GM18870 (cell line): ENCODE measurements around the gene C5orf63.
"Not testable (repeated sequence)": the region's sequence is repeated elsewhere in the genome, so short reads cannot be mapped to it uniquely, and the experiment has no call there.

Source experiments
- ATAC-seq: cut with Tn5 transposase; IDR thresholded peaks from one replicate; pipeline ENCODE4 v1.9.1; 2021; ENCODE audit warnings: moderate library complexity; ENCODE audit not compliant: unreplicated experiment

The C5orf63 gene

DNA sequence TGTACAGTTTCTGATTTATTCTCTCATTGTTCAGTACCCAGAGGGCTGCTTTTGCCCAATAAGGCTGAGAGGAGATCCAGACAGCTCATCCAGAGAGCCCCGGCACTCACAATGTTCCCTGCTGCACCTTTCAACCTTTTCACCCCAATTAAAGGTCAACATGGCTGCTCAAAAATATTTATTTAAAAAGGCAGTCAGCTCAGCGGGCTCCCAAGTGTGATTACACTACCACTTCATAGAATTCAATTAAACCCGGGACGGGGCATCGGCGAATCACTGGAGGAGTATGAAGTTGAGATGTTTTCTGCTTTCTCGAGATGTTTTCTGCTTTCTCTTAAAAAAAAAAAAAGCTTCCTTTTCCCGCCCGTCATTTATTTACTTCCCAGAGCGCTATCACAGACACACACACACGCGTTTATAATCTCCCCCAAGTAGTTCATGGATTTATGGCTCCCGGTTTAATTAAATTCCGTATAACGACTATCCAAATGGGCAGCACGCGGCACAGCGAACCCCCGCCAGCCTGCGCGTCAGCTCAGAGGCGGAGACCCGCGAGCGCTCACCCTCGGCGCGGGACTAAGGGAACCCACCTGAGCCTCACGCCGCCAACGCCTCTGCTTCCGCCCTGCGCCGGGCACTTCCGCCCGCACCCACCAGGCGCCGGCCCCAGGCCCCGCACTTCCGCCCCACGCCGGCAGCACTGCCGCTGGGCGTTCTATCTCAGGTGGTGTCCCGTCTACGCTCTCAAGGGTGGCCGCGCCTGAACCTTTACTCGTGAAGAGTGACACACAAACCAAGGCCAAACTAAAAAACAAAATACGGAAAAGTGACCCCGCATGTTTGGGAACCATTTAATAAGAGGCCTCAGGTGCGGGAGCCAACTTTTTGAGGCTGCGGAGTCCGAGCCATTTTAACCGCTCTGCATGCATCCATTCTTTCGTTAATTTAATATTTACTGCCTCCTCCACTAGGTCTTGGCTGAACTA lies at the start of gene C5orf63:
Gene C5orf63 (minus strand): TSS at position 642 of the 986 bp plus-strand sequence. CDS start 14,507 bp downstream, outside the sequence.
- ATAC-seq, result peak; percentile 86

- ATAC-seq, result no peak
These were observed 39.1 kb upstream of the C5orf63 start for GRCh38 chr5:127112347-127112864.

DNA sequence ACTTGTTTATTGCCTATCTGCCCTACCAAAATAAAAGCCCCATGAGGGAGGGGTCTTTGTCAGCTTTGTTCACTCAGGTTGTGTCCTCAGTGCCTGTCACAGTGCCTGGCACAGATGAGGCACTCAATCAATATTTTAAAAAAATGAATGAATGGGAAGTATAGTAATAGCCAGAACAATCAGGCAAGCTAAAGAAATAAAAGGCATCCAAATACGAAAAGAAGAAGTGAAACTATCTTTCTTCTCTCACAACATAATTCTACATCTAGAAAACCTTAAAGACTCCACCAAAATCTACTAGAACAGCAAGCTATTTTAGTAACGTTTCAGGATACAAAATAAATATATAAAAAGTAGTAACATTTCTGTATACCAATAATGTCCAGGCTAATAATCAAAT lies 37.8 kb upstream of the C5orf63 start:
- ATAC-seq, result peak; percentile 87

- not testable (repeated sequence) for ATAC-seq
These were observed 35.4 kb upstream of the C5orf63 start for GRCh38 chr5:127108624-127109260.

DNA sequence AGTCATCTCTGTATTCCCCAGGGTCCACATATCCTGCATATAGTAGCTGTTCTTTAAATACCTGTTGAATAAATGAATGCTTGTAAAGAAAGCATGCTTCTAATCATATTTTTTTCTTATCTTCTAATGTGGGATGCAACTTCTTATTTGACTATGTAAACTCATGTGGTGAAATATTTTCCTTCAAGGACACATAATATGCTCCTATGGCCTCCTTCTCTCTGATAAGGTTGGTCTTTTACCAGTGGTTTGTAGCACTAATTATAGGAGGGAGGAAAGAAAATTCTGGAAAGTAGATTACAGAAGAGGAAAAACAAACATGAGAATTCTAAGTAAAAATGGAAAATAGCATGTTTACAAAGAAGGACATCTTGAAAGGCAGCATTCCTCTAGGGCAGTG lies 28.6 kb upstream of the C5orf63 start:
- no peak for ATAC-seq

GRCh38 chr5:127101533-127101932 lies 28.2 kb upstream of the C5orf63 start:
- no peak for ATAC-seq

- no peak for ATAC-seq
These were observed 24.9 kb upstream of the C5orf63 start for GRCh38 chr5:127098241-127098640.

GRCh38 chr5:127097278-127097677 lies 24.0 kb upstream of the C5orf63 start:
- no peak for ATAC-seq

DNA sequence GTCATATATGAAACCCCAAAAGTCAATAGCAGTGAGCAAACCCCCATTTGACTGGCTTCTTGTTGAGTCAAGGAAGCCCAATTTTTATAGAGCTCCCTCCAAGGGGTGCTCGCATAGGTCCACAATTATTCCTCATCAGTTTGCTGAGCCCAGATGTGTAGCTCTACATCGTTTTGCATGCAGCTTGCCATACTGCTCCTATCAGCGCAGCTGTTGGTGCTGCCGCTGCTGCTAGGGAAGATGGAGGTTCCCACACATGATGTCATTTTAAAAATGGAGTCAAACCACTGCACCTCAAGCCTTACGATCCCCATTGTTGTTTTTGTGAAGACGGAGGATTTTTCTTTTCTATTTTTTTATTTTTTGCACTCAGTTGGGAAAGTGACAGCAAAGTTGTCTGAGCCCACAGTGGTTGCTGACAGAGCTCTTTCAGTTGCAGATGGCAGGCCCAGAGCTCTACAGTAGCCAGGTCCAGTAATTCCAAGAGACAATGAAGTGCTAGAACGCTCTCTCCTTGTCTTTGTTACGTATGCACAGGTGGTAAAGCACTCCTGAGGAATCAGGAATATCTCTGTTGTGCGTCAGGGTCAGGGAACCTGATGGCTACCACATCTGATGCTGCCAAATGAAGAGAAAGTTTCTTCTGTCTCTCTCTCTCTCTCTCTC lies 23.2 kb upstream of the C5orf63 start:
- ATAC-seq, result no peak

- no peak for ATAC-seq
These were observed 21.0 kb upstream of the C5orf63 start for GRCh38 chr5:127094161-127094814.

DNA sequence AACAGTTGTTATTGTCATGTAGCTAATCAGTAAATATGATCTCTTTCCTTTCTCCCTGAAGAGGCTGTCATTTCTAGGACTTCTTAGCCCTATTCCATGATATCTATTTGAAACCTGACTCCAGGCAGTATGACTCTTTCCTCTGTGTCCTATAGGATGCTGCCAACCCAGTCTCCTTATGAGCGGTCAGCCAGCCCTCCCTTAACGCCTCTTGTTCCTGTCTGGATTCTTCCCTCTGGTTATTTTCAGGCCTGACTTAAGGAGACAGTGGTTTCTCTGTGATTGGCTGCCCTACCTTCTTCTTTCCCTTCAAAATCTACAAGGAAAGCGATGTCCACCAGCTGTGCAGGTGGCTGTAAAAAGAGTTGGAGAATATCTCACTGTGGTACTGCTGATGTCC lies 19.4 kb upstream of the C5orf63 start:
- no peak for ATAC-seq

- ATAC-seq, result no peak
These were observed 15.9 kb upstream of the C5orf63 start for GRCh38 chr5:127089191-127089590.

- no peak for ATAC-seq
These were observed 14.9 kb upstream of the C5orf63 start for GRCh38 chr5:127088251-127088650.

GRCh38 chr5:127086589-127086988 lies 13.3 kb upstream of the C5orf63 start:
- ATAC-seq, result no peak

- no peak for ATAC-seq
These were observed 12.5 kb upstream of the C5orf63 start for GRCh38 chr5:127085796-127086195.

DNA sequence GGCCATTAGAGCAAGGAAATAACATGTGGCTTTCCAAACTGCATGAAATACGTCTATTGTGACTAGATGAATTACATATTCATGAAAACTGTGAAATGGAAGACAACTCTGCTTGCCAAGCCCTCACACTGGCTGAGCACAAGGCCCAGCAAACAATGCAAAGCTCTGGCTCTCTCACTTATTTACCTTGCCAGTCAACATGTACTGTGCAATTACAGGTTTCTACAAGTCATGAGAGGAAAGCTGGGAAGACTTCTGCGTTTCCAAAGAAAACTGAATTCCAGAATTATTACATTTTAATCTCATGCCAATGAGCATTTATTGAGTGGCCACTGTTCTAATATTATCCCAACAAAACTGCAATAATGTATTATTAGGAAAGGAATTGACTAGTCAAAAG lies 12.1 kb upstream of the C5orf63 start:
- no peak for ATAC-seq

DNA sequence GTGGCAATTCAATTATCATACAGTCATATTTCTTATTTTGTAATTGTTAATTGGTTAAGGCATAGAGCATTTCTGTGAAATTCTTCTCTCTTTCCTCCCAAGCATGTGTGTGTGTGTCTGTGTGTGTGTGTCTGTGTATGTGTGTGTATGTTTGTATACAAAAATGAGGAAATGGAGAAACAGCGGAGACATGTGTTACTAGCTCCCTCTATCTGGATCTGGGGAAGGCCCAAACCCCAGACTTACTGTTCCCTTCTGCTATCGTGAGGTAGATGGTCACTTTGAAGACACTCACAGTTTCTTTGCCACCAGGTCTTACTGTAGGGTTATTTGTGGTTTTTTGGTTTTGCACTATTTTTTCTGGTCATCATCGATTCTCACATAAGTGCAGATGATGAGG lies 11.4 kb upstream of the C5orf63 start:
- ATAC-seq, result no peak

GRCh38 chr5:127083711-127084110 lies 10.4 kb upstream of the C5orf63 start:
- ATAC-seq, result no peak

GRCh38 chr5:127079994-127080491 lies 6.7 kb upstream of the C5orf63 start:
- no peak for ATAC-seq

GRCh38 chr5:127077366-127077765 lies 4.1 kb upstream of the C5orf63 start:
- ATAC-seq, result no peak
